HCT116 (cell line): ENCODE results near the gene CRYBG3.

Experiments
- EZH2 ChIP-seq: fragments of 200-600 bp; sonication (generic); IDR thresholded peaks from 2 replicates; pipeline ENCODE4 v1.6.1; 2017; ENCODE audit warnings: antibody characterized with exemption, mixed run types
- RAD21 ChIP-seq: IDR thresholded peaks from 2 replicates; pipeline ENCODE4 v1.6.1; 2012; ENCODE audit warnings: low read depth, mild to moderate bottlenecking
- YY1 ChIP-seq: IDR thresholded peaks from 2 replicates; pipeline ENCODE4 v1.6.1; 2011; ENCODE audit warnings: low read length, low read depth, moderate library complexity, mild to moderate bottlenecking; ENCODE audit not compliant: insufficient replicate concordance; ENCODE audit errors: extremely low read depth
- ZNF274 ChIP-seq: fragments of 200-500 bp; sonication (Bioruptor generic); IDR thresholded peaks from 2 replicates; pipeline ENCODE4 v1.6.1; 2014; ENCODE audit warnings: mild to moderate bottlenecking, low read depth, low read length, inconsistent platforms
- TF ChIP-seq, protein P1 (sequence below), 3 experiments: fragments of 200-600 bp in 1 of 3; sonication (generic) in 1 of 3; IDR thresholded peaks in 2 of 3; conservative IDR thresholded peaks in 1 of 3; 2 replicates each; pipeline ENCODE4 v1.5.1; 2012 to 2017; ENCODE audit warnings: low read depth in 2 of 3, low read length in 2 of 3, antibody characterized with exemption in 1 of 3, borderline replicate concordance in 1 of 3, control low read depth in 1 of 3, mild to moderate bottlenecking in 1 of 3, mixed read lengths in 1 of 3, mixed run types in 1 of 3, moderate library complexity in 1 of 3; ENCODE audit not compliant: insufficient read depth in 1 of 3
- TF ChIP-seq, protein P2 (sequence below): IDR thresholded peaks from 2 replicates; pipeline ENCODE4 v1.6.1; 2012
- TF ChIP-seq, protein P3 (sequence below): IDR thresholded peaks from 2 replicates; pipeline ENCODE4 v1.6.1; 2012; ENCODE audit warnings: low read depth

DNA sequence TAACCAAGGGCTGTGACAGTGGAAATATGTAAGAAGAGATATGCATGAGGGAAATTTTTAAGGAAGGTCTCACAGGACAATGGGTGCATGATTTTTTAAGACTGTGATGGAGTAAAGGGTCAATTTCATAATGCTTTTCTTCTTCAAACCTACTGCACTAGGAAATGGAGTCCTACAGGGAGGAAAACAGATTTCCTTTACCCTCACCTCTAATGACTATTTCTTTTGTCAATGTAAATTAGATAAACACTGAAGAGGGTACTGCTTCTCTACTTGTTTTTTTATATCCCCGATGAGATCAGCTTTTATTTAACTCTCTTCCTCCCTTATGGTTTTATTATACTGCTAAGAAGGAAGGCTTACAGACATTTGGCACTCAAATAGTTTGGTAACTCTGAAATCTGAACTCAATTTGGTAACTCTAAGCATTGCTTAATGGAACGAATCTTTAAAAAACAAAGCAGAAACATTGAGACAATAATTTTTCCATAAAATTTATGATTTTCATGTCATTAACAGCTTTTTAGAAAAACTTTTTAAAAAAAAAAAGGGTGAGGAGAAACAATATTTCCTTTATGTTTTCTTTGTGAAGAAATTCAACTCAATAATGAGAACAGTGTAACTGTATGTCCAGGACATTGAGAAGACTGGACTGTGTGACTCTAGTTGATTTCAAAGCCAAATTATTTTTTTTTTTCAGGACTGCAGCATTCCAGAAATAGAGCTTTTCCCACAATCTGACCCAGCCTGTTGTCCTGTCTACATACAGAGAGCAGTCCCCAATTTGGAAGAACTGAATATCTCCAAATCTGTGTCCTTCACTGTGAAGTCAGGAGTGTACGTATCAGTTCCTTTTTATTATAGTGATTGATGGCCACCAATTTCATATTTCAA is 64.4 kb downstream of the CRYBG3 start:
- TF ChIP-seq, protein P1, sequence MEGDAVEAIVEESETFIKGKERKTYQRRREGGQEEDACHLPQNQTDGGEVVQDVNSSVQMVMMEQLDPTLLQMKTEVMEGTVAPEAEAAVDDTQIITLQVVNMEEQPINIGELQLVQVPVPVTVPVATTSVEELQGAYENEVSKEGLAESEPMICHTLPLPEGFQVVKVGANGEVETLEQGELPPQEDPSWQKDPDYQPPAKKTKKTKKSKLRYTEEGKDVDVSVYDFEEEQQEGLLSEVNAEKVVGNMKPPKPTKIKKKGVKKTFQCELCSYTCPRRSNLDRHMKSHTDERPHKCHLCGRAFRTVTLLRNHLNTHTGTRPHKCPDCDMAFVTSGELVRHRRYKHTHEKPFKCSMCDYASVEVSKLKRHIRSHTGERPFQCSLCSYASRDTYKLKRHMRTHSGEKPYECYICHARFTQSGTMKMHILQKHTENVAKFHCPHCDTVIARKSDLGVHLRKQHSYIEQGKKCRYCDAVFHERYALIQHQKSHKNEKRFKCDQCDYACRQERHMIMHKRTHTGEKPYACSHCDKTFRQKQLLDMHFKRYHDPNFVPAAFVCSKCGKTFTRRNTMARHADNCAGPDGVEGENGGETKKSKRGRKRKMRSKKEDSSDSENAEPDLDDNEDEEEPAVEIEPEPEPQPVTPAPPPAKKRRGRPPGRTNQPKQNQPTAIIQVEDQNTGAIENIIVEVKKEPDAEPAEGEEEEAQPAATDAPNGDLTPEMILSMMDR (IDR thresholded peaks at IDR 0.05 in 2 of 3, conservative IDR thresholded peaks at IDR 0.05 in 1 of 3; ENCODE audit: borderline replicate concordance in 1 of 3, insufficient read depth in 1 of 3, low read depth in 2 of 3, low read length in 2 of 3), result no peak
- no peak for TF ChIP-seq RAD21
- TF ChIP-seq, protein P2, sequence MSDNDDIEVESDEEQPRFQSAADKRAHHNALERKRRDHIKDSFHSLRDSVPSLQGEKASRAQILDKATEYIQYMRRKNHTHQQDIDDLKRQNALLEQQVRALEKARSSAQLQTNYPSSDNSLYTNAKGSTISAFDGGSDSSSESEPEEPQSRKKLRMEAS, result no peak
- no peak for TF ChIP-seq YY1
- TF ChIP-seq ZNF274, result no peak
- TF ChIP-seq, protein P3, sequence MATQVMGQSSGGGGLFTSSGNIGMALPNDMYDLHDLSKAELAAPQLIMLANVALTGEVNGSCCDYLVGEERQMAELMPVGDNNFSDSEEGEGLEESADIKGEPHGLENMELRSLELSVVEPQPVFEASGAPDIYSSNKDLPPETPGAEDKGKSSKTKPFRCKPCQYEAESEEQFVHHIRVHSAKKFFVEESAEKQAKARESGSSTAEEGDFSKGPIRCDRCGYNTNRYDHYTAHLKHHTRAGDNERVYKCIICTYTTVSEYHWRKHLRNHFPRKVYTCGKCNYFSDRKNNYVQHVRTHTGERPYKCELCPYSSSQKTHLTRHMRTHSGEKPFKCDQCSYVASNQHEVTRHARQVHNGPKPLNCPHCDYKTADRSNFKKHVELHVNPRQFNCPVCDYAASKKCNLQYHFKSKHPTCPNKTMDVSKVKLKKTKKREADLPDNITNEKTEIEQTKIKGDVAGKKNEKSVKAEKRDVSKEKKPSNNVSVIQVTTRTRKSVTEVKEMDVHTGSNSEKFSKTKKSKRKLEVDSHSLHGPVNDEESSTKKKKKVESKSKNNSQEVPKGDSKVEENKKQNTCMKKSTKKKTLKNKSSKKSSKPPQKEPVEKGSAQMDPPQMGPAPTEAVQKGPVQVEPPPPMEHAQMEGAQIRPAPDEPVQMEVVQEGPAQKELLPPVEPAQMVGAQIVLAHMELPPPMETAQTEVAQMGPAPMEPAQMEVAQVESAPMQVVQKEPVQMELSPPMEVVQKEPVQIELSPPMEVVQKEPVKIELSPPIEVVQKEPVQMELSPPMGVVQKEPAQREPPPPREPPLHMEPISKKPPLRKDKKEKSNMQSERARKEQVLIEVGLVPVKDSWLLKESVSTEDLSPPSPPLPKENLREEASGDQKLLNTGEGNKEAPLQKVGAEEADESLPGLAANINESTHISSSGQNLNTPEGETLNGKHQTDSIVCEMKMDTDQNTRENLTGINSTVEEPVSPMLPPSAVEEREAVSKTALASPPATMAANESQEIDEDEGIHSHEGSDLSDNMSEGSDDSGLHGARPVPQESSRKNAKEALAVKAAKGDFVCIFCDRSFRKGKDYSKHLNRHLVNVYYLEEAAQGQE, result no peak
- no peak for TF ChIP-seq EZH2
